ENCODE results near the gene MCC. TPM values are rescaled to one million over a fixed set of nuclear protein-coding genes. Genes with fewer than 3 reads are reported as not detected.

Gene MCC
- total RNA-seq, 2 donors from 2014 or later: 4.3 TPM

GRCh38 chr5:113199122-113199905 is 288.9 kb downstream of the MCC start:
- Mint-ChIP-seq H3K27me3 (no peaks in the 10 kb centered on the region), H3K36me3 (ENCODE audit: low read depth) (no peaks in the 10 kb centered on the region), H3K9me3 (no peaks in the 10 kb centered on the region), H3K4me3 (no peak overlapping the region), H3K4me1 (no peaks in the 10 kb centered on the region), H3K27ac (no peak overlapping the region)
- no peak for ATAC-seq (replicated peaks)

DNA sequence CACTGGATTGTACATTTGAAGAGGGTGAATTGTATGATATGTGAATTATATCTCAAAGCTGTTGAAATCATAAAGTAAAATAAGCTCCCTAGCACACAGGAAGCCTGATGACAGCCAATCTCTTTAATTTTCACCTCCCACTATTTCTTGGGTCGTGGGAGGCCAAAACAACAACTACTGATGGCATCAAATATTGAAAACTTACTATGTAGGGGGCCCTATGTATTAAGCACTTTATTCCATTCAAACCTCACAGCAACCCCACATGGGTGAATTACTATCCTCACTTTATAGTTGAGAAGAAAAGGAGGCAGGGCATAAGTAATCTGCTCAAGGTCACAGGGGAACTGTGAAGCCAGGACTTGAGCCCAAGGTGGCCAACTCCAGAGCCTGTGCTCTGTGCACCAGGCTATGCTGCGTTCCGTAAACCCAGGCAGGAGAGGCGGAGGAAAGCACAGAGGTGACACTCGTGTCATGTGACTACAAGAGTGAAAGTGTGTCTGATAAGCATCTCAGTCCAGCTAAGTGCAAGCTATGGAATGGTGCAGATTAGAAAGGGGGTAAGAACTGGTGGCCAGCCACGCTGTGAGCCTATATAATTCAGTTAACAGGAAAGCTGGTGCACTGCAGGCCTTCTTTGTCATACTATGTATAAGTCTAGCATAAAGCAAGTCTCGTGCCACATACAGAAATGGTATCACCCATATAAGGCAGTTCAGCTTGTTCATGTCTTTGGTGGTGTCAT is 290.6 kb downstream of the MCC start:
- Mint-ChIP-seq H3K4me1 (no peaks in the 10 kb centered on the region), H3K27ac (no peak overlapping the region), H3K36me3 (ENCODE audit: low read depth) (no peaks in the 10 kb centered on the region), H3K4me3 (no peak overlapping the region), H3K27me3 (no peaks in the 10 kb centered on the region), H3K9me3 (peaks cover 4% of the 10 kb centered on the region)
- ATAC-seq (replicated peaks): no peak

GRCh38 chr5:113195771-113196170 is 292.5 kb downstream of the MCC start:
- no peak overlapping the region for H3K27ac Mint-ChIP-seq
- H3K4me1 Mint-ChIP-seq: no peaks in the 10 kb centered on the region
- H3K9me3 Mint-ChIP-seq: peaks cover 4% of the 10 kb centered on the region
- ATAC-seq (replicated peaks): no peak
- H3K36me3 Mint-ChIP-seq (ENCODE audit: low read depth): no peaks in the 10 kb centered on the region
- no peaks in the 10 kb centered on the region for H3K27me3 Mint-ChIP-seq
- no peak overlapping the region for H3K4me3 Mint-ChIP-seq

GRCh38 chr5:113195251-113195650 is 293.0 kb downstream of the MCC start:
- no peak overlapping the region for H3K4me3 Mint-ChIP-seq
- no peak overlapping the region for H3K27ac Mint-ChIP-seq
- peaks cover 4% of the 10 kb centered on the region for H3K9me3 Mint-ChIP-seq
- no peaks in the 10 kb centered on the region for H3K36me3 Mint-ChIP-seq (ENCODE audit: low read depth)
- H3K27me3 Mint-ChIP-seq: no peaks in the 10 kb centered on the region
- H3K4me1 Mint-ChIP-seq: no peaks in the 10 kb centered on the region
- no peak for ATAC-seq (replicated peaks)

DNA sequence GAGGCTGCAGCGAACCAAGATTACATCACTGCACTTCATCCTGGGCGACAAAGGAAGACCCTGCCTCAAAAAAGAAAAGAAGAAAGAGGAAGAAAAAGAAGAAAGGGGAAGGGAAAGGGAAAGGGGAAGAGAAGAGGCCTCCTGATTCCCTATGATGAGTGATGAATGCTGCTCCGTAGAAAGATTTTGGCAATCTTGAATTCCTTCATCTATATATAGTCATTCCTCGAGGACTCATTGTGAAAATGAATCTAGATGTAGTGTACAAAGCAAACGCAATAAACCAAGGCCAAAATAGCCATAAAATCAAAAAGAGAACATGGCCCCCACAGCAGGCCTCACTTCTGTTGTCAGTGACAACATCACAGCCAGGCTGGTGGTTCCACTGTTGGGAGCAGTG is 293.7 kb downstream of the MCC start:
- Mint-ChIP-seq H3K9me3 (peaks cover 4% of the 10 kb centered on the region), H3K4me1 (no peaks in the 10 kb centered on the region), H3K27ac (no peak overlapping the region), H3K27me3 (no peaks in the 10 kb centered on the region), H3K4me3 (no peak overlapping the region), H3K36me3 (ENCODE audit: low read depth) (no peaks in the 10 kb centered on the region)
- no peak for ATAC-seq (replicated peaks)

DNA sequence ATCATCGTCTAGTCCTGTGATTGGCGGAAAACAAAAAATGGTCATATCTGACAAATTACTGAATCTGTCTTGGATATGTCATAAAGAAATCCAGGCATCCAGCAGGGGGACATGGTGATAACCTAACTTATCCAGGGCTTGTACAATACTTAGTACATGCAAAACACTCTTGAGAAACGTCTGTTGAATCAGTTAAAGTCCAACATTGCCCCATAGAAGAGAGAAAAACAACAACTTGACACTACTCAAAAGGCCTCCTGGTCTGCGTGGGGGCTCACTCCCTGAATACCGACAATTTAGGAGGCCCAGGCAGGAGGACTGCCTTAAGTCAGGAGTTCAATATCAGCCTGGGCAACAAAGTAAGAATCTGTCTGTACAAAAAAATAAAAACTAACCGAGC is 294.1 kb downstream of the MCC start:
- no peak overlapping the region for H3K27ac Mint-ChIP-seq
- H3K27me3 Mint-ChIP-seq: no peaks in the 10 kb centered on the region
- H3K9me3 Mint-ChIP-seq: peaks cover 4% of the 10 kb centered on the region
- ATAC-seq (replicated peaks): no peak
- H3K4me1 Mint-ChIP-seq: no peaks in the 10 kb centered on the region
- H3K36me3 Mint-ChIP-seq (ENCODE audit: low read depth): no peaks in the 10 kb centered on the region
- H3K4me3 Mint-ChIP-seq: no peak overlapping the region

DNA sequence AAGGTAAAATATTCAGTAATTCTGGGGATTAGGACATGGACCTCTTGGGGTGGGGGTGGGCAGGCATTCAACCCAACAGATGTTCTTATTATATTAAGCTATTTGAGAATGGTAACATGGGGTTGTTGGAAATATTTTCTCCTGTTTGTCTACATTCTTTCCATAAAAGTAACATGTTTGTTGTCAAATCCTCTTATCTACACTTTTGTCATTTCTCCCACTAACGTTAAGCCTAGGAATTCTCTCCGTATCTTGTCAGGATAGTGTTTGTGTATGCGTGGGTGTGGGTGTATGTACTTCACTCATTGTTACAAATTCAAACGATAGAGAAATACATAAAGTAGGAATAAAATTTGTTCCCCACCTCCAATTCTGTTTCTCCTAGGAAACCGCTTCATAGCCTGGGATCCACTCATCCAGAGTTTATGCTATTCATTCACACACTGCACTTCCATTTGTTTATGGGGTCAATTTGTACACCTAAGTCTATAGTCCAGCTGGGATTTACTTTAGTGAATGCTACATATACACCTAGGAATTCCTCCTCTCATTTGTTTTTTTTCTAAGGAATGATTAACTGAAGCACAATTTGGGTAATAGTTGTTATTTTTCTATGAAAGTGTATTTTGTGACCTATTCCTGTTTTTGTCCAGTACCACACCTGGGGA is 294.8 kb downstream of the MCC start:
- Mint-ChIP-seq H3K4me3 (no peak overlapping the region), H3K4me1 (no peaks in the 10 kb centered on the region), H3K27ac (no peak overlapping the region), H3K27me3 (no peaks in the 10 kb centered on the region), H3K36me3 (ENCODE audit: low read depth) (no peaks in the 10 kb centered on the region), H3K9me3 (peaks cover 4% of the 10 kb centered on the region)
- ATAC-seq (replicated peaks): no peak

GRCh38 chr5:113192541-113192940 is 295.7 kb downstream of the MCC start:
- Mint-ChIP-seq H3K4me3 (no peak overlapping the region), H3K27me3 (no peaks in the 10 kb centered on the region), H3K4me1 (no peaks in the 10 kb centered on the region), H3K27ac (no peak overlapping the region), H3K9me3 (peaks cover 4% of the 10 kb centered on the region), H3K36me3 (ENCODE audit: low read depth) (no peaks in the 10 kb centered on the region)
- no peak for ATAC-seq (replicated peaks)

- Mint-ChIP-seq H3K36me3 (ENCODE audit: low read depth) (no peaks in the 10 kb centered on the region), H3K4me3 (no peak overlapping the region), H3K27me3 (no peaks in the 10 kb centered on the region), H3K27ac (no peak overlapping the region), H3K4me1 (peaks cover 3% of the 10 kb centered on the region), H3K9me3 (peaks cover 4% of the 10 kb centered on the region)
- no peak for ATAC-seq (replicated peaks)
Observed at GRCh38 chr5:113190347-113190746, 297.9 kb downstream of the MCC start.

DNA sequence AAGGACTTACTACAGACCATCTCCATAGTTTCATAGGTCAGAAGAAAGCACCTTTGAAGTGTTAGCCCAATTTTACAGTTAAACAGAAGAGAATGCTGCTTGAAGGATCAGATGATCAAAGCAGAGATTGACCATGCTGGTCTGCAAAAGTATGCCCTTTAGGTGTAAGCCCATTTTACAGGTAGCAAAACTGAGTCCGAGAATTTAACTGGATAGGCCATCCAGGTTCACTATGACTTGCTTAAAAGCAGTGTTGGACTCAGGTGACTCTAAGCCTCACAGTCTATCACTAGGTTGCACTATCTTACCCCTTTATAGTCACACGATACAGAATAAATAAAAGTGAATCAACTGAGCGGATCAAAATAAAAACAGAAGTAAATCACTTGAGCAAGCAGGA is 299.0 kb downstream of the MCC start:
- Mint-ChIP-seq H3K27me3 (no peaks in the 10 kb centered on the region), H3K4me3 (no peak overlapping the region), H3K36me3 (ENCODE audit: low read depth) (no peaks in the 10 kb centered on the region), H3K27ac (no peak overlapping the region), H3K4me1 (peaks cover 7% of the 10 kb centered on the region), H3K9me3 (peaks cover 4% of the 10 kb centered on the region)
- ATAC-seq (replicated peaks): no peak

- Mint-ChIP-seq H3K4me3 (no peak overlapping the region), H3K27me3 (no peaks in the 10 kb centered on the region)
Observed at GRCh38 chr5:113188436-113188835, 299.8 kb downstream of the MCC start.

GRCh38 chr5:113187906-113188305 is 300.3 kb downstream of the MCC start:
- Mint-ChIP-seq H3K4me1 (peaks cover 7% of the 10 kb centered on the region), H3K36me3 (ENCODE audit: low read depth) (no peaks in the 10 kb centered on the region), H3K9me3 (peaks cover under 1% of the 10 kb centered on the region), H3K4me3 (no peak overlapping the region), H3K27me3 (no peaks in the 10 kb centered on the region), H3K27ac (no peak overlapping the region)
- no peak for ATAC-seq (replicated peaks)

More at GRCh38 chr5:113188436-113188835, 299.8 kb downstream of the MCC start:
- H3K9me3 Mint-ChIP-seq: peaks cover 4% of the 10 kb centered on the region
- H3K4me1 Mint-ChIP-seq: peaks cover 7% of the 10 kb centered on the region
- H3K36me3 Mint-ChIP-seq (ENCODE audit: low read depth): no peaks in the 10 kb centered on the region
- H3K27ac Mint-ChIP-seq: no peak overlapping the region
- no peak for ATAC-seq (replicated peaks)

DNA sequence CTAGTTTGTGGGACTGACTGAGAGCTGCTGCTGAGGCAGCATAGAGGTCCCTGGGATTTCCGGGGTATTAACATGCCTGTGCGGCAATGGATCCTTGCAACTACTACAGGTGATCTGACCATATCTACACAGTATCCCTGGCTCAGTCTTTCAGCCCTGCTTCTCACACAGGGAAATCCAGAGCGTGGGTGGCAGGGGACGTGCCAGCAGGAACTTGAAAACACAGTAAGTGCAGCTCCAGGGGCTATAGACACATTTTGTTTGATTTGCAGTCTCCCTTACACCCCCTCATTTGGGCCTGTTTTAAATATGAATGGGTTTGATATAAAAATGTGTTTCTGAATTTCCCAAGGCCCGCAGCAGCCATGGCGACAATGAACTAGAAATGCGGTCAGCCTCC is 302.2 kb downstream of the MCC start:
- no peaks in the 10 kb centered on the region for H3K9me3 Mint-ChIP-seq
- no peak for ATAC-seq (replicated peaks)
- peaks cover 7% of the 10 kb centered on the region for H3K4me1 Mint-ChIP-seq
- H3K27me3 Mint-ChIP-seq: no peaks in the 10 kb centered on the region
- no peaks in the 10 kb centered on the region for H3K36me3 Mint-ChIP-seq (ENCODE audit: low read depth)
- H3K27ac Mint-ChIP-seq: no peak overlapping the region
- H3K4me3 Mint-ChIP-seq: no peak overlapping the region

GRCh38 chr5:113183694-113184093 is 304.6 kb downstream of the MCC start:
- Mint-ChIP-seq H3K4me3 (no peak overlapping the region), H3K9me3 (no peaks in the 10 kb centered on the region), H3K27ac (no peak overlapping the region)

More at GRCh38 chr5:113183694-113184093, 304.6 kb downstream of the MCC start:
- no peaks in the 10 kb centered on the region for H3K27me3 Mint-ChIP-seq
- peaks cover 7% of the 10 kb centered on the region for H3K4me1 Mint-ChIP-seq
- H3K36me3 Mint-ChIP-seq (ENCODE audit: low read depth): no peaks in the 10 kb centered on the region
- ATAC-seq (replicated peaks): no peak
